RKO (cell line): Measurements from ENCODE around the gene DAZL.

Experiments used
- DNase-seq: peaks from one replicate; pipeline ENCODE4 v3.0.0-alpha.2; 2016; ENCODE audit warnings: low spot score

Gene DAZL

GRCh38 chr3:16543242-16543864, 61.9 kb downstream of the DAZL start:
- DNase-seq = no peak

GRCh38 chr3:16538507-16538906, 66.7 kb downstream of the DAZL start:
- DNase-seq = no peak

GRCh38 chr3:16536996-16537395, 68.2 kb downstream of the DAZL start:
- no peak for DNase-seq
